Kidney epithelial cell (primary cell): ENCODE measurements around the gene TTPAL. TPM values are rescaled to one million over a fixed set of nuclear protein-coding genes. Genes with fewer than 3 reads are reported as not detected.

Experiments
- DNase-seq: peaks from one replicate; pipeline ENCODE4 v3.0.0-alpha.2; 2010; ENCODE audit warnings: low read depth
- H3K27me3 ChIP-seq: 2 replicates; pipeline ENCODE4 v1.6.0; 2011; ENCODE audit warnings: low read length; ENCODE audit not compliant: control insufficient read depth, insufficient read depth
- H3K36me3 ChIP-seq: 2 replicates; pipeline ENCODE4 v1.5.1; 2011; ENCODE audit warnings: low read length; ENCODE audit not compliant: control insufficient read depth, insufficient read depth
- H3K4me3 ChIP-seq: 2 replicates; pipeline ENCODE4 v1.5.1; 2011; ENCODE audit warnings: low read depth, mild to moderate bottlenecking, control low read depth, low read length
- total RNA-seq: library from RNA; depleted of rRNA; stranded (reverse); fragments of >200 nt; gene quantifications from 2 replicates; pipeline ENCODE4 v1.2.3, GENCODE V29; 2015
- TF ChIP-seq, protein P1 (sequence below): IDR thresholded peaks from 2 replicates; pipeline ENCODE4 v1.5.1; 2011; ENCODE audit warnings: mild to moderate bottlenecking, moderate library complexity, low read length, control low read depth, inconsistent platforms; ENCODE audit not compliant: insufficient read depth, poor library complexity, severe bottlenecking

Gene TTPAL
- total RNA-seq, 1 donor from 2014 or later, result 15.4 TPM

DNA sequence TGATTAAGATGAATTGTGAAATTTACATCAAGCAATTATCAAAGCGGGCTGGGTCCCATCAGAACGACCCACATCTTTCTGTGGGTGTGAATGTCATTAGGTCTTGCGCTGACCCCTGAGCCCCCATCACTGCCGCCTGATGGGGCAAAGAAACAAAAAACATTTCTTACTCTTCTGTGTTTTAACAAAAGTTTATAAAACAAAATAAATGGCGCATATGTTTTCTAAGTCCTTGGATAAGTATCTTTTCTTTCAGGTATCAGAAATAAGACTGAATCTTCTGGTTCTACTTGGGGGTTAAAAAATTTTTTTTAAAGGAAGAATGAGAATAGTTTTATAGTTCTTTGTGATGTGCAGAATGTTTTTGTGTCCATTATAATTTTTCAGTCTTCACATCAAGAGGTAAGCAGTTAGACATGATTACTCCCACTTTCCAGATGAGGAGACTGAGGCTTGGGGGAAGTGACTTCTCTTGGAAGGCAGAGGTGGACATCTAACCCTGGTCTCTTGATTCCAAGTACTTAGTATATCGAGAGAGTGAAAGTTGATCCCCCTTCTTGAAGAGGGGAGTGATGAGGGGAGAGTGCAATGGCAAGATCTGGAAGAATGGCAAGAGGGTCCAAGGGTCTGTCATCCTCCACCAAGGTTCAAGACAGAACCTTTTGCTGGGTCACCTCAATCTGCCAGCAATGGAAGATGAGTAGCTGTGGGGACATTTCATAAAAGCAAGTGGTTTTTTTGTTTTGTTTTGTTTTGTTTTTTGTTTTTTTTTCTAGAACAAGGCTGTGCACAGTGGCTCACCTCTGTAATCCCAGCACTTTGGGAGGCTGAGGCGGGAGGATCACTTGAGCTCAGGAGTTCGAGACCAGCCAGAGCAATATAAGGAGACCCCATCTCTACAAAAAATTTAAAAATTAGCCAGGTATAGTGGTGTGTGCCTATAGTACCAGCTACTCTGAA lies 42.8 kb upstream of the TTPAL start:
- H3K36me3 ChIP-seq, result no peaks in the 10 kb centered on the region
- no peak overlapping the region for H3K4me3 ChIP-seq
- TF ChIP-seq, protein P1, sequence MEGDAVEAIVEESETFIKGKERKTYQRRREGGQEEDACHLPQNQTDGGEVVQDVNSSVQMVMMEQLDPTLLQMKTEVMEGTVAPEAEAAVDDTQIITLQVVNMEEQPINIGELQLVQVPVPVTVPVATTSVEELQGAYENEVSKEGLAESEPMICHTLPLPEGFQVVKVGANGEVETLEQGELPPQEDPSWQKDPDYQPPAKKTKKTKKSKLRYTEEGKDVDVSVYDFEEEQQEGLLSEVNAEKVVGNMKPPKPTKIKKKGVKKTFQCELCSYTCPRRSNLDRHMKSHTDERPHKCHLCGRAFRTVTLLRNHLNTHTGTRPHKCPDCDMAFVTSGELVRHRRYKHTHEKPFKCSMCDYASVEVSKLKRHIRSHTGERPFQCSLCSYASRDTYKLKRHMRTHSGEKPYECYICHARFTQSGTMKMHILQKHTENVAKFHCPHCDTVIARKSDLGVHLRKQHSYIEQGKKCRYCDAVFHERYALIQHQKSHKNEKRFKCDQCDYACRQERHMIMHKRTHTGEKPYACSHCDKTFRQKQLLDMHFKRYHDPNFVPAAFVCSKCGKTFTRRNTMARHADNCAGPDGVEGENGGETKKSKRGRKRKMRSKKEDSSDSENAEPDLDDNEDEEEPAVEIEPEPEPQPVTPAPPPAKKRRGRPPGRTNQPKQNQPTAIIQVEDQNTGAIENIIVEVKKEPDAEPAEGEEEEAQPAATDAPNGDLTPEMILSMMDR, result no peak
- no peak for DNase-seq
- H3K27me3 ChIP-seq, result peaks cover 5% of the 10 kb centered on the region

DNA sequence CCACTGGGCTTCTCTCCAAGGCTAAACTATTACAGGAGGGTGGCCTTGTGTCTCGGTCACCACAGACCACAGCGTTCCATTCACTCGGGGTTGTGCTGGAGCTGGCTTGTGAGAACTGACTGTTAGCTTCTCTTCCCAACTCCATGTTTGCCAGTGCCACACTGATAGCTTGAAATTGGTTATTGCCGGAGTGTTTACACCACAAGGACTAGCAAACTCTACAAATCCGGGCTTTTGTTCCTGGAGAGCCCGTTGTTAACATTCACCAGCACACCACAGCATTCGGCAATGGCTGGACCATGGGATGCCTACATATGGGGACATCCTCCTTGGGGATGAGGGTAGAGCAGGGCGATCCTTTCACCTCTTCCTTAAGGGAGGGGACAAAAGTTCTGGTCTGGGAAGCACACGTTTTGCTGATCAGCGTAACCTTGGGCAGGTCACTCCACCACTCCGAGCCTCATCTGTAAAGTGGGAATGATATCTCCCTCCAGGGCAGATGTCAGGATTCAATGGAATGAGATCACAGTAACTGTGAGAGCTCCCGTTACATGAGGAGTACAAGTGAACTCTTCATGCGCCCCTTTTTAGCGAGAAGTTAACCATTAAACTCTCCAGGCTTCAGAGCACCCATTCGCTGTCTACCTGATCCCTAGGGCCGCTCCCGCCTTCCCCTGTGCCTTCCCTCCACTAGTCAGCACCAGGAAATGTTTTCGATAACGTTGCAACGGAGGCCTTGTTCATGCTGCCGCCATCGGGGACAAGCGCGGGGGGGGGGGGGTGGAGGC lies 41.7 kb upstream of the TTPAL start:
- Histone ChIP-seq H3K36me3 (no peaks in the 10 kb centered on the region), H3K27me3 (peaks cover 5% of the 10 kb centered on the region), H3K4me3 (no peak overlapping the region)
- DNase-seq, result no peak
- TF ChIP-seq, protein P1, result no peak

DNA sequence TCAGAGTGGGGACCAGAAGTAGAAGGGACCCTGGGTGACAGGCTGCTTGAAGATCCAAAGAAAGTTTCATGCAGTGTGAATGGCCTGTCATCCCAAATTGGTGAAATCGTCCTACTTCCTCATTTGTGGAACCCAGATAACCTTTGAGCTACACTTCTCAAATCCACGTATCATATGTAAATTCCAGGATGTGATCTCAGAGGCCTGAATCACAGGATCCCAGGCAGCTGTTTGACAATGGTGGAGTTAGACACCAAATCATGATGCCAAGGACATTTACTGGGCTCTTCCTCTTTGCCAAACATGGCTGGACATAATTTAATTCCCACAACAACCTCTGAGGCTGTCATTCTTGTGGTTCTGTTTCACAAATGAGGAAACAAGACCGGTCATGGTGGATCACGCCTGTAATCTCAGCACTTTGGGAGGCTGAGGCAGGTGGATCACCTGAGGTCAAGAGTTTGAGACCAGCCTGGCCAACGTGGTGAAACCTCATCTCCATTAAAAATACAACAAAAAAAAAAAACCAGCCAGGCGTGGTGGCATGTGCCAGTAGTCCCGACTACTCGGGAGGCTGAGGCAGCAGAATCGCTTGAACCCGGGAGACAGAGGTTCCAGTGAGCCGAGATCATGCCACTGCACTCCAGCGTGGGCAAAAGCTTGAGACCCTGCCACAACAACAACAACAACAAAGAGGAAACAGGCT lies 39.9 kb upstream of the TTPAL start:
- no peak overlapping the region for H3K4me3 ChIP-seq
- TF ChIP-seq, protein P1, result no peak
- DNase-seq, result no peak

DNA sequence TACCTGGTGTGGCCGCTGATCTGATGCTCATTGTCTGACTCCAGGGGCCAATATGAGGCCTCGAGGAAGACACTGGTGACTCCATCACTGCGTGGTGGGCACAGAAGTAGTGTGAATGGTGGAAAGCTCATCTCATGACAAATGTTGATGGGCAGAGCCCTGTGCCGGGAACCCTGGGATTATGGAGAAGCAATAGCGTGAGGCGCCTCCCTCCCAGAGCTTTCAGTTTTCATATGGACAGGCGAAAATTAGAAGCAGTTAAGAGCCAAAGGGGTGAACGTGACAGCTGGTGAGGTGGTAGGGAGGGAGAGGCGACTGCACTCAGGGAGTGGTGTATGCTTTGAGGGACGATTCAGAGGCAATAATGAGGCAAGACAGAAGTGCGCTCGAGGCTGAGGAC lies 39.3 kb upstream of the TTPAL start:
- TF ChIP-seq, protein P1, result no peak
- Histone ChIP-seq H3K27me3 (peaks cover 5% of the 10 kb centered on the region), H3K36me3 (no peaks in the 10 kb centered on the region), H3K4me3 (no peak overlapping the region)
- DNase-seq, result no peak

More for the DNA sequence above, 39.9 kb upstream of the TTPAL start:
- Histone ChIP-seq H3K36me3 (no peaks in the 10 kb centered on the region), H3K27me3 (peaks cover 5% of the 10 kb centered on the region)

DNA sequence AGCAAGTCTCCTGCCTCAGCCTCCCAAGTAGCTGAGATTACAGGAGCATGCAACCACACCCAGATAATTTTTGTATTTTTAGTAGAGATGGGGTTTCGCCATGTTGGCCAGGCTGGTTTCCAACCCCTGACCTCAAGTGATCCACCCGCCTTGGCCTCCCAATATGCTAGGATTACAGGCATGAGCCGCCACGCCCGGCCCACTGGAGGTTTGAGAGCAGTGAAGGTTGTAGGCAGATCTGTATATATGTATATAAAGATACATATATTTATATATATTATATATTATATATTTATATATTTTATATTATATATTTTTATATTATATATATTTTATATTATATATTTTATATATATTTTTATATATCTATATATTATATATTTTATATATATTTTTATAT lies 38.2 kb upstream of the TTPAL start:
- Histone ChIP-seq H3K4me3 (no peak overlapping the region), H3K36me3 (no peaks in the 10 kb centered on the region), H3K27me3 (peaks cover 5% of the 10 kb centered on the region)
- DNase-seq, result no peak
- TF ChIP-seq, protein P1, result no peak
